Heart left ventricle (tissue), 16 donors: ENCODE measurements around the gene KRTAP10-4. TPM values are rescaled to one million over a fixed set of nuclear protein-coding genes. Genes with fewer than 3 reads are reported as not detected.

Experiments
- ATAC-seq, 4 donors: fragments of 200-7000 bp; cut with Tn5 transposase; one replicate each; pipeline ENCODE4 v1.9.1; 2020 to 2022; ENCODE audit warnings: moderate library complexity in 4 of 4, mild to moderate bottlenecking in 3 of 4, moderate number of reproducible peaks in 1 of 4
- DNase-seq, 5 donors: peaks; one replicate each; pipeline ENCODE4 v3.0.0-alpha.2; 2020
- H3K27ac ChIP-seq, 12 donors: fragments of 200-600 bp; sonication (generic) in 4 of 12; one replicate each; pipeline versions ENCODE4 v1.5.0 to v1.8.0; 2016 to 2022; ENCODE audit warnings: mild to moderate bottlenecking in 2 of 12
- H3K27me3 ChIP-seq, 9 donors: fragments of 200-600 bp; sonication (generic) in 2 of 9; one replicate each; pipeline versions ENCODE4 v1.5.1 to v1.8.0; 2016 to 2022; ENCODE audit warnings: mild to moderate bottlenecking in 3 of 9
- H3K36me3 ChIP-seq, 9 donors: fragments of 200-600 bp; sonication (generic) in 2 of 9; one replicate each; pipeline versions ENCODE4 v1.5.0 to v1.8.0; 2018 to 2022; ENCODE audit warnings: mild to moderate bottlenecking in 2 of 9
- H3K4me1 ChIP-seq, 12 donors: fragments of 200-600 bp; sonication (generic) in 4 of 12; one replicate each; pipeline versions ENCODE4 v1.5.0 to v1.8.0; 2016 to 2022; ENCODE audit warnings: mild to moderate bottlenecking in 3 of 12
- H3K4me3 ChIP-seq, 12 donors: fragments of 200-600 bp; sonication (generic) in 4 of 12; one replicate each; pipeline versions ENCODE4 v1.5.0 to v1.8.0; 2017 to 2022; ENCODE audit warnings: mild to moderate bottlenecking in 9 of 12, moderate library complexity in 4 of 12
- H3K9me3 ChIP-seq, 12 donors: fragments of 200-600 bp; sonication (generic) in 4 of 12; one replicate each; pipeline versions ENCODE4 v1.5.0 to v1.8.0; 2016 to 2022; ENCODE audit warnings: mild to moderate bottlenecking in 1 of 12
- POLR2A ChIP-seq, 2 donors: fragments of 450-650 bp; IDR thresholded peaks; one replicate each; pipeline ENCODE4 v1.6.1; 2017; ENCODE audit warnings: antibody characterized with exemption in 2 of 2, mild to moderate bottlenecking in 2 of 2, moderate library complexity in 2 of 2
- WGBS, 4 donors: extraction: QIAGEN DNeasy Blood & Tissue Kit in 2 of 4; methylation state at CpG; one replicate each; pipeline versions ENCODE4 v1.1.5 to v1.1.7; 2013 to 2018; 5-methylcytosine and 5-hydroxymethylcytosine counted together
- intact Hi-C, 10 donors: fragments of 100-400 bp; cut with DNase I; formaldehyde crosslinking; loops; one replicate each; pipeline versions ENCODE4 v1.11.1 to v1.14.2; 2022
- polyA plus RNA-seq, 2 donors: library from polyadenylated mRNA; stranded (reverse); fragments of 200-250 nt; gene quantifications; one replicate each; pipeline ENCODE4 v1.2.3, GENCODE V29; 2013
- total RNA-seq, 9 donors: library from RNA; depleted of rRNA in 2 of 9; stranded (reverse); fragments of >200 nt in 2 of 9; fragmentation: NEBNext Ultra II Directional in 3 of 9; extraction: Animal tissue kit (Norgen Biotek cat#: 25700) in 3 of 9; gene quantifications; one replicate each; pipeline versions ENCODE4 v1.1.0 to v1.2.4, GENCODE V29; 2016 to 2023
- TF ChIP-seq, protein P1 (sequence below), 12 donors: fragments of 200-600 bp; sonication (generic) in 4 of 12; IDR thresholded peaks; one replicate each; pipeline versions ENCODE4 v1.5.0 to v1.8.0; 2018 to 2022; ENCODE audit warnings: antibody characterized with exemption in 12 of 12, mild to moderate bottlenecking in 5 of 12
- donor health status: ischemic (EF 13 %, LVEDD 7.1; RV severe dilation, severe dysfunction).
- donor health status: healthy with polysubstance abuse.
- donor health status: DM: no; HTN: yes; CAD: no.
- donor health status: DM: no; HTN: no; CAD: no.
- donor health status: ischemic (EF 25% LVEDD 6.9; RV normal size, moderate dysfunction).
- donor health status: ischemic (EF 25% LVEDD 5.7; RV mildly dilated, moderate dysfunction).
- donor health status: healthy.
- donor health status: DM: yes; HTN: yes; CAD: no.
- donor health status: ischemic (EF 35%, LVEDD 5.7; RV mildly dilated, moderate dysfunction).
- donor health status: nonischemic (EF 11% LVEDD 7.7; RV severe dilation, severe dysfunction).
- donor health status: DM: yes; HTN: yes; CAD: no.
- donor health status: PGD.
- donor health status: ischemic (EF 29% LVEDD 5.4; RV normal size, mild dysfunction).
- donor health status: nonischemic (EF 23%, LVEDD 6.1; RV moderate dilation, normal function).

Gene KRTAP10-4
- total and polyA plus RNA-seq, 11 donors: not detected

DNA sequence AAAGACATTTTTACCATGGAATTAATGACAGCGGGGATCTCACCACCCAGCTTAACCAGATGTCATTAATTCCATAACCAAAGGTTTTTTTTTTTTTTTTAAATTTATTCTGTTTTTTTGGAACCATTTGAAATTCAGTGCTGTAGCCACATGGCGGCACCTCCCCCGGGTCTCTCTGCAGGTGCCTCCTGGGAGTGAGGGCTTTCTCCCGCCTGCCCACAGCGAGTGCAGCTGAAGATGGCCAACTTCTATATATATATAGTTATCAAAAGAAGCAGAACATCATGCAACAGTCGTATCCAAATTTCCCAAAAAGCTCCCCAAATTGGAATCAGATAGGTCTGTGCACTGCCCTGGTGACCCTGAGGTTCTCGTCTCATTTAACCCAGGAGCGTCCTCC, 41.9 kb downstream of the KRTAP10-4 start:
- Histone ChIP-seq H3K4me1 (peaks cover 0 to 8% (median 0%) of the 10 kb centered on the region in 12 donors), H3K27ac (no peak overlapping the region), H3K27me3 (peaks cover 0 to 5% (median 0%) of the 10 kb centered on the region in 9 donors), H3K36me3 (no peaks in the 10 kb centered on the region), H3K4me3 (no peak overlapping the region), H3K9me3 (peaks cover 0 to 27% (median 2%) of the 10 kb centered on the region in 12 donors)
- 73 to 80% (median 74%) methylated on average over 8 of the region's 8 CpGs for WGBS, 4 donors
- ATAC-seq: no peak
- no peak for TF ChIP-seq POLR2A (IDR thresholded peaks at IDR 0.05)
- TF ChIP-seq, protein P1, sequence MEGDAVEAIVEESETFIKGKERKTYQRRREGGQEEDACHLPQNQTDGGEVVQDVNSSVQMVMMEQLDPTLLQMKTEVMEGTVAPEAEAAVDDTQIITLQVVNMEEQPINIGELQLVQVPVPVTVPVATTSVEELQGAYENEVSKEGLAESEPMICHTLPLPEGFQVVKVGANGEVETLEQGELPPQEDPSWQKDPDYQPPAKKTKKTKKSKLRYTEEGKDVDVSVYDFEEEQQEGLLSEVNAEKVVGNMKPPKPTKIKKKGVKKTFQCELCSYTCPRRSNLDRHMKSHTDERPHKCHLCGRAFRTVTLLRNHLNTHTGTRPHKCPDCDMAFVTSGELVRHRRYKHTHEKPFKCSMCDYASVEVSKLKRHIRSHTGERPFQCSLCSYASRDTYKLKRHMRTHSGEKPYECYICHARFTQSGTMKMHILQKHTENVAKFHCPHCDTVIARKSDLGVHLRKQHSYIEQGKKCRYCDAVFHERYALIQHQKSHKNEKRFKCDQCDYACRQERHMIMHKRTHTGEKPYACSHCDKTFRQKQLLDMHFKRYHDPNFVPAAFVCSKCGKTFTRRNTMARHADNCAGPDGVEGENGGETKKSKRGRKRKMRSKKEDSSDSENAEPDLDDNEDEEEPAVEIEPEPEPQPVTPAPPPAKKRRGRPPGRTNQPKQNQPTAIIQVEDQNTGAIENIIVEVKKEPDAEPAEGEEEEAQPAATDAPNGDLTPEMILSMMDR (IDR thresholded peaks at IDR 0.05): no peak
- intact Hi-C loops: loop anchor here in 1 of 10 donors (5.0 kb wide), 1 partner anchor 177 kb away; no protein-coding TSS in a partner anchor
- DNase-seq: no peak

DNA sequence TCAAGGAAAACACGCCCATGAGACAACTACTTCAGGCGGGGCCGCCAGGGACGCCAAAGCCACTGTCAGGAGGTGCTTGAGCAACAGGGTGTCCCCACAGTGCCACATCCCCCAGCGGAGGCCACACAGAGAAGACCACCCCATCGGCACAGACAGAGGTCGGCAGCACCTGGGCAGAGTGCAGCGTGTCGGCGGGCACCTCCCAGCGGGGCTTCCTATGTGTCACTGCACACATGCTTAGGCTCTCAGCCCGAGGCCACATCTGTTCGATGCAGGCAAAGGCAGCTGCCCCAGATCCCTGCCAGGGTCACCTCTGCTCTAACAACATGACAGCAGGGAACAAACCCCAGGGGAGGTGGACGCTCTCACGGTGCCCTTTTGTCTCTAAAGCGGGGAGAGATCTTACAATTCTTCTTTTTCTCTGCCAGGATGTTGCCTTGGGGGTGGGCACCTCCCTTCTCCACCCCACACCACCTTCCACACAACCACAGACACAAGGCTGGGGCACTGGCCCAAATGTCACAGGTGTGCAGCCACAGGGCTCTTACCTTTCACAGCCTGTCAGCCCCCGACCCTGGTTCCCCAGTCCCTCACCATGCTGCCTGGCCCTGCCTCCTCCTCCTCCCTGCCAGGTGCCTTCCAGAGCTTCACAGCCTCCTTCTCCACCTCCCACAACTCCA, 42.5 kb downstream of the KRTAP10-4 start:
- TF ChIP-seq, protein P1 (IDR thresholded peaks at IDR 0.05): no peak
- TF ChIP-seq POLR2A (IDR thresholded peaks at IDR 0.05): no peak
- peaks cover 0 to 8% (median 0%) of the 10 kb centered on the region in 12 donors for H3K4me1 ChIP-seq
- peaks cover 0 to 22% (median 2%) of the 10 kb centered on the region in 12 donors for H3K9me3 ChIP-seq
- no peak overlapping the region for H3K4me3 ChIP-seq
- no peak overlapping the region for H3K27ac ChIP-seq
- ATAC-seq (no peak), DNase-seq (no peak)
- 71 to 85% (median 77%) methylated on average over 16 to 17 of the region's 17 CpGs for WGBS, 4 donors
- intact Hi-C loops: loop anchor here in 1 of 10 donors (5.0 kb wide), 1 partner anchor 176 kb away; no protein-coding TSS in a partner anchor
- no peaks in the 10 kb centered on the region for H3K36me3 ChIP-seq
- peaks cover 0 to 5% (median 0%) of the 10 kb centered on the region in 9 donors for H3K27me3 ChIP-seq

DNA sequence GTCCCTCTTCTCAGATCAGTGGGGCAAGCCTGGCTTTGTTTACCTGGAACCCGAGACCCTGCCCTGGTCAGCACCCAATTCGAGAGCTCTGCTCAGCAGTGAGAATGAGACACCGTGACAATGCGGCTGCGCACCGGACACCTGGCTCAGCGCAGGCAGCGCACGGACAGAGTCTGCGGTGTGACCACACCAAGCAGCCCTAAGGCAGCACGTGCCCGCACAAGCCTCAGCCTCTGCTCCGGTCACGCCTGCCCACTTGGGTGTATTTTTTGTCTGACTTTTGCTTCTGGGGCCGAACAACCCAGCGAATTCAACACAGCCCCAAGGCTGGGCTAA, 43.0 kb downstream of the KRTAP10-4 start:
- H3K27ac ChIP-seq: no peak overlapping the region
- intact Hi-C loops: loop anchor here in 1 of 10 donors (5.0 kb wide), 1 partner anchor 176 kb away; no protein-coding TSS in a partner anchor
- peaks cover 0 to 17% (median 2%) of the 10 kb centered on the region in 12 donors for H3K9me3 ChIP-seq
- peaks cover 0 to 8% (median 0%) of the 10 kb centered on the region in 12 donors for H3K4me1 ChIP-seq
- 82 to 85% (median 83%) methylated on average over 16 of the region's 16 CpGs for WGBS, 4 donors
- ATAC-seq: no peak
- no peak for DNase-seq
- no peaks in the 10 kb centered on the region for H3K36me3 ChIP-seq
- TF ChIP-seq, protein P1 (IDR thresholded peaks at IDR 0.05): no peak
- TF ChIP-seq POLR2A (IDR thresholded peaks at IDR 0.05): no peak
- peaks cover 0 to 5% (median 0%) of the 10 kb centered on the region in 9 donors for H3K27me3 ChIP-seq
- no peak overlapping the region for H3K4me3 ChIP-seq

DNA sequence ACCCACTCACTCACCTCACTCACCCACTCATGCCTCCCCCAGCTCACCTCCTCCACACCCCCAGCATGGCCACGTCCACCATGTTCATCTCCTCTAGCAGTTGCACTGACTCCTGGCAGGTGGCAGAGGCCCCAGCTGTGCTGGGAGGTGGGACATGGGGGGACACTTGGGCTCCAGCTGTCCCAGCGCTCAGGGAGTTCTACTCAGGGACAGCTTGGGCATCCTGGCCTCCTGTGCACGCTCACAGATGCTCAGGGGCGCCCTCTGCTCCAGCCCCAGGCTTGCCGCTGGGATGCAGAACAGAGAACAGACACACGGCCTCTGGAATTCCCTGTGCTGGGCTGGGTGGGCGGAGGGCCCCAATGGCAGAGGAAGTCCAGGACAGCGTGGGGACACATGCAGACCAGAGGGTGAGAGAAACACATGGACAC, 43.6 kb downstream of the KRTAP10-4 start:
- Histone ChIP-seq H3K27ac (no peak overlapping the region), H3K4me3 (no peak overlapping the region), H3K9me3 (peaks cover 0 to 15% (median 2%) of the 10 kb centered on the region in 12 donors), H3K36me3 (no peaks in the 10 kb centered on the region), H3K27me3 (peaks cover 0 to 5% (median 0%) of the 10 kb centered on the region in 9 donors), H3K4me1 (peaks cover 0 to 8% (median 0%) of the 10 kb centered on the region in 12 donors)
- no peak for TF ChIP-seq POLR2A (IDR thresholded peaks at IDR 0.05)
- TF ChIP-seq, protein P1 (IDR thresholded peaks at IDR 0.05): no peak
- DNase-seq (no peak), ATAC-seq (no peak)
- intact Hi-C loops: loop anchor here in 1 of 10 donors (5.0 kb wide), 1 partner anchor 175 kb away; no protein-coding TSS in a partner anchor
- 51 to 57% (median 54%) methylated on average over 8 of the region's 8 CpGs for WGBS, 4 donors
